GM15510 (cell line): ENCODE results near the gene GMFB.

Experiments used
- POLR2A ChIP-seq: IDR thresholded peaks from 3 replicates; pipeline ENCODE4 v1.6.1; 2011; ENCODE audit warnings: borderline replicate concordance; ENCODE audit not compliant: insufficient read length; ENCODE audit errors: extremely low read depth

GMFB gene

DNA sequence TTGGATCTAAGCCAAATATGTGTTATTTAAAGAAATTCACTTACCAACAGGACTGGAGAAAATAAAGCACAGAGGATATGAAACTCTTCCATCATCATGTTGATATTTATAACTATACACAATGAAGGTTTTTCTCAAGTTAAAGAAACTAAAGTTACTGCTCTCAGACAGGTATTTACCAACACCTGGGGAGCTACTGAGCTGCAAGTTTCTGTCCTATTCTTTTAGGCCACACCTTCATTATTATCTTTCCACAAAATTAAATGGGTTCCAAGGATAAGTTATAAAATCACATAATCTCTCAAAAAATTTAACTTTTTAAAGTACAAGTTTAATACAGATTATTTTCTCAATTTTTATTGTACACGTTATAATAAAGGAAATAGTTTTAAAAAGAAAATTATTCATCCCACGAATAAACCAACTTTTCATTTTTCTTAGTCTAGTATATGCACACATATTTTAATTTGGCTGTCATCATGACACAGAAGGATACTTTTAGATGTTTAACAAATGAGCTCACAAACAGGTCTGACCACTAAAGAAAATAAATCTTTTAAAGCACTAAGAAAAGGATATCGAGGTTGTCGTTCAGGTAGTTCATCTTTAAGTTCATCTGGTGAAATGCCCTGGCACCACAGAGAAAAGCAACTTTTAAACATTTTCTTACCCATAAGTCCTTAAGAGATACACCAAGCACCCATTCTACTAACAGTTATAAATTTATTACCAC lies 7.8 kb downstream of the GMFB start:
- TF ChIP-seq POLR2A, result no peak

DNA sequence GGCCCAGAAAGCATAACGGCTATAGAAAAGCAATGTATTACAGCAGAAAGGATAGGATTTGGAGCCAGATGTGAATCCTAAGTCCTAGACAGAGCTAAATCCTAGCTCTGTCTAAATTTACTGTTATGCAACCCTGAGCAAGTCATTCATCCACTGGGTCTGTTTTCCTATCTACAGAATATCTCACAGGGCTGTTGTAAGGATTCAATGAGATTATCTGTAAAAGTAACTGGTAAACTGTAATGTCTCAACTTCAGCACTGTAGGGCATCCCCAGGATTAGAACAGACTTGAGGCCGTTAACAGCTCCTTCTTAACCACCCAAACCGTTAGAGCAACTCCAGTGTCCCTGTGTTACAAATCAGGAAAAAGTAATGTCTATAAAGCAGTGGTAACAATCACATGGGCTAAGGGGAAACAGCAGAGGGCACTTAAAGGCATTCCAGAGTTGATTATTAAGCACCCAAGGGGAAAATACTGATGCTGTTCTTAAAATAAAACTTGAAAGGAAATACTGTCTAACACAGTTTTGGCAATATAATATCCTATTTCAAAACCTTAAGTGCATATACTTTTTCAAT lies 10.1 kb downstream of the GMFB start:
- no peak for TF ChIP-seq POLR2A

DNA sequence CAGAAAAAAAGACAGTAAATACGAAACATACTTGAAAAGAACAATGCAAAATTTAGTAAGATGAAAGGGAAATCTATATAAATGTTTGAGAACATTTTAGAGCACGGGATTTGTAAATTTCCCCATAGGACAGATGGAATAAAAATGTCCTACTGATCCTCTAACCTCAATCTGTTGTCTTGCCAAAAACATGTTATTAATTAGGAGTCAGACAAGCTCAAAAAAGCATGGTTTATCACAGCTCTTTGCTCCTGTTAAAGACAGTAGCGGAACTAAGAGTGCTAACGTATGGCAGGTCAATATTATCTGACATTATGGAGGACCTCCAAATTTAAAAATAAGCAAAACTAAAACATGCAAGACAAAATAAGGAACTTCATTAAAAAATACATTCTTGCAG lies 12.9 kb downstream of the GMFB start:
- TF ChIP-seq POLR2A, result no peak

DNA sequence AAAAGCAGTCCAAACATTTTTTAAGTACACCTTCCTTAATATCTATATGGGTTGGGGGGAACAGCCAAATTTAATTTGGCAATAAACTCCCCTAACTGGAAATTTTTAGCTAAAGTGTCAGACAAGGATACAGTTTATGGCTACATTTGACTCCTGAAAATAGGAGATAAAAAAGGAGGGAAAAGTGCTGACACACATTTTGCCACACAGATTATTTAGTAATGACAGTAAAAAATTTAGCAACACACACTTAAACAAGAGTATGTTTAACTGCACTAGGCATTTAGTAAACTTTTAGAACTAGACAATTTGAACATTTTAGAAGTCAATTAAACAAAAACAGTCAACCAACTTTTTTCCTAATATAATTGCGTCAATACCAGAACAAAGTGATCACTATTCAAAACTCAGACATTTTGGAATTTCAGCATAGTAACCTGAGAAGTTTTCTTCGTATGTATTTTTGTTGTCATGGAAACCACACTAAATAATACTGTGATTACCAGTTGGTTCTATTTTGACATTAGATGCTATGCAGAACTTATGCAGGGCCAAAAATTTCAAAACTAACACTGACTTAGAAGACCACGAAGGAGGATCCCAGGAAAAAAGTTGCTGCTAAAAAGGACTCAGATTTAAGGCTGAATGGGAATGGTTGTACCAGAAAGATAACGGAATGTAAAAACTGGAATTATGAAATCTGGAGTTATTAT lies 13.4 kb downstream of the GMFB start:
- no peak for TF ChIP-seq POLR2A

DNA sequence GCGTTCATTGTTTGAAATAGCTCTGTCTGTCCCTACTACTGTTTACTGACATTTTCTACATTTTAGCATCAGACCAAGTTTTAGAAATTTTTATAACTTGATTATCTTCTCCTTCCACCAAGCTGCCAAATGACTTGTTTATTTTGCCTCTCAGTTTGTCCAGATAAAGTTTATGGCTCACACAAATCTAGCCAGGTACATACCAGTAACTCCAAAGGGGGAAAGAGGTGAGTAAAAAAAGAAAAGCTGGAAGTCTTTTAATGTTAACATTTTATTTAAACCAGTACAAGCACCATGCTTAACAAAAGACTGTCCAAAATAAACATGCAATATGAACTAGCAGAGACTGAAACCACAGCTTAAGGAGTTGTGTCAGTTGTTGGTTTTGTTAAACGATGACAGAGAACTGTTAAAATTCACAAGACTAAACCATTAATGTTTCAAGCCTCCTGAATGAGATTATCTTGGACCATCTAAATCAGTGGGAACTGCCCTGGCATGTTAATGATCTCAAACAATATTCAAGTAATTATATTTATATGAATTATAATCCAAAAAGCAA lies 14.5 kb downstream of the GMFB start:
- TF ChIP-seq POLR2A, result no peak

DNA sequence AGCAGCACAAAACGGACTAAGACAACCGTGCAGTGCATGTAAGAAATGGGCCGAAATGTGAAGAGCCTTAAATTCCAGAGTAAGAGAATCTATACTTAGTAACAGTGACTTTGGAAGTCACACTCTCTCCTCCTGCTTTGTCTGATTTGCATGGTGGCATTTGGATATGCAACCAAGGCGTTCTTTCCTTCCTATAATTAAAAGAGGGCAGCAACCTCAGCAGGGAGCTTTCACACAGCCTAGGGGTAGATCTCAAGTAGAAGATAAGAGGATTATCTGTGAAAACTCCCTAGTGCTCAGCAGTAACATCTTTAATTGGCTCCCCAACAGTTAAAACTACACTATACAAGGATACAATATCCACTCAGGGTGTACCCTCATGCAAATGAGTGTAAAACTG lies 16.5 kb downstream of the GMFB start:
- no peak for TF ChIP-seq POLR2A

DNA sequence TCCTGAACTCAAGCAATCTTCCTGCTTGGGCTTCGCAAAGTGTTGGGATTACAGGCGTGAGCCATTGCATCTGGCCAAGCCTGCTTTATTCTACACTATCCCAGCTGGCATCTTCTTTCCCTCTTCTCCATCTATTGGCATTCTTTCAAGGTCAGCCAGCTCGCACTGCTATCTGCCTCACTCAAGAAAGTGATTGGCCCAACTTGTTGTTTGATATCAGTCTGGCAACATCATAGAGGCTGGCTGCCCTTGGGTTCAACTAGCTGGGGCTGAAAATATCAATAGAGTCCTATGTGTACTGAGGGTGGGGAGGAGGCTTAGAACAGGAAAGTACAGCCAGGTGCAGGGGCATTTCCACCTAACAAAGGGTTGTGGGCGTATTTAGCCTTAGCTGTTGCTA lies 17.1 kb downstream of the GMFB start:
- TF ChIP-seq POLR2A, result no peak

DNA sequence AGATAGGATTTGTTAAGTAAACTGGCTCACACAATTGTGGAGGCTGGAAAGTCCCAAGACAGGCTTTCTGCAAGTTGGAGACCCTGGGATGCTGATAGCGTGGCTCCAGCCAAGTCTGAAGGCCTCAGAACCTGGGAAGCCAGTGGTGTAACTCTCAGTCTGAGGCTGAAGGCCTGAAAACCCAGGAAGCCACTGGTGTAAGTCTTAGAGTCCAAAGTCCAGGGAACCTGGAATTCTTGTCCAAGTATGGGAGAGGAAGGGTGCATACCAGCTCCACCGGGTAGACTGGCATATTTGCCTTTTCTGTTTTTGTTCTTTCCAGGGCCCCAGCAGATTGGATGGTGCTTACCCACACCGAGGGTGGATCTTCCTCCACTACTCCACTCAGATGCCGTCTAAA lies 18.1 kb downstream of the GMFB start:
- TF ChIP-seq POLR2A, result no peak

DNA sequence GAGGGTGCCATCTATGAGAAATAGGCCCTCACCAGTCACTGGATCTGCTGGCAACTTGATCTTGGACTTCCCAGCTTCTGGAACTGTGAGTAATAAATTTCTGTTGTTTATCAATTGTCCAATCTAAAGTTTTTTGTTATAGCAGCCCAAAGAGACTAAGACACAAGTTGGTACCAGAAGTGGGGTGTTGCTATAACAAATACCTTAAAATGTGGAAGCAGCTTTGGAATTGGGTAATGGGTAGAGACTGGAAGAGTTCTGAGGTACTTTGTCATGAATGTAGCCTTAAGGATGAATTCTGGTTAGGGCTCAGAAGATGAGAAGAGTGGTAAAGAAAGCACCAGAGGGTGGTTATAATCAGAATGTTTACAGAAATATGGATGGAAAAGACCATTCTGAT lies 21.5 kb downstream of the GMFB start:
- TF ChIP-seq POLR2A, result no peak

DNA sequence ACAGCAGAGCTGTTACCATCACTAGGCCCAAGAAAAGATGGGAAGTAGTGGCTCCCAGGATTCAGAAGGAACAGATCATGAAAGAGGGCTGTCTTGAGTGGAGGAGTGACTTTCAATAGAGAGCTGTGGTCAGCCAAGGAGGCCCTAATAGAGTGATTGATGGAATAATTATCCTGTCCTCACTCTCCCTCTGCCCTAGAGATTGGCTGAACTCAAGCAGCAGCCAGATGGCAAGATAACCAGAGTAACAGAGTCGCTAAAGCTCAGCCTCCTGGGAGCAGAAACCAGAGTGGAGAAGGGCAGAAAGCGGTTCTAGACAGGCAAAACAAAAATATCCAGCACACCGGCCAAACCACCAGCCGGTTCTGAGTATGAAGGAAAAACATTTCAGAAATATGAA lies 23.1 kb downstream of the GMFB start:
- no peak for TF ChIP-seq POLR2A

DNA sequence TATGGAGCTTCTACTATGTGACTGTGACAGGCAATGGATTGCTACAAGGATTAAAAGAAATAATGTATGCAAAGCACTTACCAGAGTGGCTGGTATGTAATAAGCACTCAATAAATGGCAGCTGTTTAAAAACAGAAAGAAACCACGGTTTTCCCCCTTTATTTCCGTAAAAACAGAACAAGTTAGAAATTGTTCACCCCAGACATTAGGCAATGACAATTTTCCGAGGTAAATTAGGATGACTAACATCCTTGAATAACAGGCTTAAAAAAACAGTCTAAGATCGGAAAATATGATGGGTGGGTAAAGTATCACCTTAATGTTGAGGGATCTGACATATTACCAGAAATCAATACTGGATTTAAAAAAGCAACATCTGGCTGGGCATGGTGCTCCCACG lies 26.7 kb downstream of the GMFB start:
- no peak for TF ChIP-seq POLR2A

DNA sequence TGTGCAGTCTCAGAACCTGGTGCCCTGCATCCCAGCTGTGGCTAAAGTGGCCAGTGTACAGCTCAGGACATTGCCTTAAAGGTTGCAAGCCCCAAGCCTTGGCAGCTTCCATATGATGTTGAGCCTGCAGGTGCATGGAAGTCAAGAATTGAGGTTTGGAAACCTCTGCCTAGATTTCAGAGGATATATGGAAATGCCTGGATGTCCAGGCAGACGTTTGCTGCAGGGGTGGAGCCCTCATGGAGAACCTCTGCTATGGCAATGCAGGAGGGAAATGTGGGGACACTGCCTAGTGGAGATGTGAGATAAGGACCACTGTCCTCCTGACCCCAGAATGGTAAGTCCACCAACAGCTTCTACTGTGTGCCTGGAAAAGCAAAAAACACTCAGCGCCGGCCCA lies 29.7 kb downstream of the GMFB start:
- no peak for TF ChIP-seq POLR2A

DNA sequence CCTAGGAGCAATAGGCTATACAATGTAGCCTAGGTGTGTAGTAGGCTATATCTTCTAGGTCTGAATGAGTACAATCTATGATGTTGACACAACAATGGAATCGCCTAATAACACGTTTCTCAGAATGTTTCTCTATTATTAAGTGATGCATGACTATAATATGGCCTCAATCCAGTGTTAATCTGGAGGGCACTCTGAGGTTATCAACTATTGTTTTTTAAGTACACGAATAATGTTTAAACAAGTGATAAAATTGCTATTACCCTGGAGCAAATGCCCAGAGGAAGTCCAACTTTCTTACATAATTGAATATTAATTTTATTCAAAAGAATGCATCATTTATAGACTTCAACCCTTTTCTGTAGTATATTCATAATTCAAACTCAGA lies 31.2 kb downstream of the GMFB start:
- TF ChIP-seq POLR2A, result no peak

DNA sequence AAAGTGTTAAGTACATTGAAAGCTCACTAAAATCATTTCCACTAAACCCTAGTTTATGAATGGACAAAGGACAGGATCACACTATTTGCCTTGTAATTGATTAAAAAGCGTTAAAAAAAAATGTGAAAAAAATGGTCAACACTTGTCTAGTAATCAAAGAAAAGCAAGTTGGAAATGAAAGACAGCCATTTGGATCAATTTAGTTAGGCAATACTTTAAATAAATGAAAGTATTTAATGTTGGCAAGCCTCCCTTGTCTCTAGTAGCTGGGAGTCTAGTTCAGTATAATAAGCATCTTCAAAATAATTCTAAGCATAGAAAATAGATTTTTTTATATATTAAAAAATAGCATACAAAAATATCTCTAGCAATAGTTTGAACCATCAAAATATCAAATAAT lies 33.4 kb downstream of the GMFB start:
- no peak for TF ChIP-seq POLR2A

DNA sequence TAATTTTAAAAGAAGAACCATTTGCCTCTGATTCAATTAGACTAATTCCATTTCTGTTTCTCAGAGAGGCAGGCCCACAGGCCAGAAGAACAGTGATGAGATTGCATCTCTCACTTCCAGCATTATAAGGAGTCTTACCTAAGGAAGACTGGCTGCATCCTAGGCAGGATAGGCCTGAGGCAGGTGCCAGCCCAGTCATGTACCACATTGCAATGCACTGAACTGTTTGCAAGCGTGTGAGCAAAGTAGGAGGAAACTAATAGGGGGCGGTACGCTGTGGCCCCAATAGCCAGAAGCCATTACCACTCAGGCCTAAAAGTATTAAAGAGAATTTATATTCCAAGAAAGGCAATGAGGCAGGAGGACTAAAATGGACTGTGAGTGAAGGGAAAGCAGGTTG lies 35.5 kb downstream of the GMFB start:
- TF ChIP-seq POLR2A, result no peak

DNA sequence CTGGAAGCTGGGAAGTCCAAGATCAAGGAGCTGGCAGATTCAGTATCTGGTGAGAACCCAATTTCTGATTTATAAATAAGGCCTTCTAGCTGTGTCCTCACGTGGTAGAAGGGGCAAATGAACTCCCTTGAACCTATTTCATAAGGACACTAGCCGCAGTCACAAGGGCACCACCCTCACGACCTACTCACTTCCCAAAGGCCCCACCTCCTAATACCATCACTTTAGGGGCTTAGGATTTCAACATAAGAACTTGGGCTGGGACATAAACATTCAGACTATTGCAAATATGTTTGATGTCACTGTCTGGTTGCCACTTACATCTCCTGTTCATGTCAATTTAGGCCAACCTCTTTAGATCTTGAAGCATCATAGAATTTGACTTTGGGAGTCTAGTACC lies 36.8 kb downstream of the GMFB start:
- TF ChIP-seq POLR2A, result no peak
